ENCODE data around the gene THY1.
"Not testable (repeated sequence)": the region's sequence is repeated elsewhere in the genome, so short reads cannot be mapped to it uniquely, and the experiment has no call there.

Gene THY1

DNA sequence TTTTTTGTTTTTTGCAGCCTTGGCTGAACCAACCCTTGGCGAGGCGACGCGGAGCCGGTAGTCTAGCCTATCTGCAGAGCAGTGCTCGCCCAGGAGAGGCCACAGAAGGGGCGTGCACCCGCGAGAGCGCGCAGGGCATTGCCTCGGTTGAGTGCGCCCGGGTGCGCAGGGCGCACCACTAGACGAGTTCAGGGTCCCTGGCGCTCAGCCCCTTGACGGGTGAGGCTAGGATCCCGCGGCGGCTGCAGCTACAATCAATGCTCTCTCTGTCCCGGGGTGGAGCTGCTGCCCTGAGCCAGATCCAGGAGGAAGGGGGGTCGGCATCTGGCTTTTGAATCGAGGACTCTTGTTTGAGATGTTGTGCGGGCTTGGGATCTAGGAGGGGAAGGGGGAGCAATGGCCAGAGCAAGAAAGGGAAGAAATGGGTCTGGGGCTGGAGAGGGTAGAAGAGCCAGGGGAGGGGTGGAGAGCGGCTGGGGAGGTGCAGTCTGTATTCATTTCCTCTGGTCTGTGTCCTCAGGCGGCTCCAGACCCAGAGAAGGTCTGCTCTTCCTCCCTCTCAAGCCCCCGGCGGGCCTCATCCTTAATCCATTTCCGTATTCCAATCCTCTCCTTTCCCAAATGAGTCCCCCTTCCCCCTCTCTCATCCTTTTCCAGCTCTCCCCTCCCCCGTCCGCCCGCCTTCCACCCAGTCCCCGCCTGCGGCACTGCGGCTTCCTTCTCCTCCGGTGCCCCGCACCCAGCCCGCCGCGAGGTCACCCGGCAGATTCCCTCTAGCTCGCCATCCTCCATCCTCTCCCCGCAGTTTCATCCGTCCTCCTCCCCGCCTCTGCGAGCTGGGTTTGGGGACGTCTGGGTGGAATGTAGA, 797 bp downstream of the THY1 start:
- peak overlapping the region; percentile 81 for H3K4me3 ChIP-seq (ENCODE audit: low read length)
- no peak for DNase-seq (ENCODE audit: low read depth, low spot score)

DNA sequence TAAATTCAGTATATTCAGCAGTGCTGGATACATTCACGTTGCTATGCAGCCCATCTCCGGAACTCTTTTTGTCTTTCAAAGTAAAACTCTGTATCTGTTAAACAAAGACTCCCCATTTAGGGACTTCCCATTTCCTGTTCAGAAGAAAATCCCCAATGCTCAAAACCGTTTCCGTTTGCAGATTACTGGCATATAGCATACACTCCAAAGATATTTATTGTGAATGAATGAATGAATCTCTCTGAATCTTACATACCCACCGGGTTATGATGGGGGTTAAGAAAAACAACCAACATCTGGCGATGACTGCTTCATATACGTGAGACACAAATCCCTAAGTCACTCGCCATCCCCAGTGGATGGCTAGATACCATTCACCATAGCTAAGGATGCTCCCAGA, 1.6 kb downstream of the THY1 start:
- DNase-seq (ENCODE audit: low read depth, low spot score): no peak
- no peak overlapping the region for H3K4me3 ChIP-seq (ENCODE audit: low read length)

DNA sequence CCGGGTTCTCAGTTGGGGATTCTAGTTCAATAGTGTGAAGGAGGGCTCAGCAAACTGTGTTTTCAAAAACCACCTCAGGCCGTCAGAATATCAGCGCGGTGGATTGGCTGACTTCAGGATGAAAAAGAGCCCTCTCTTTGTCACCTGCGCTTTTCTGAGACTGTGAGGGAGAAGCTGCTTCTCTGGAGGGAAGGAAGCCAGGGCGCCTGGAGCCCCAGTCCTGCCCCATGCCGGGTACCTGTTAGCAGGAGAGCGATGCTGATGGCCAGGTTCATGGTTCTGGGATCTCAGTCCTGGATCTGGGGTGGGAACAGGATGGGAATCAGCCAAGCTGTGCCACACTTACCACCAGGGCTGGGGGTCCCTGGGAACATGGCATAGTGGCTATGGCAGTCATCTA, 2.3 kb downstream of the THY1 start:
- DNase-seq (ENCODE audit: low read depth, low spot score): no peak
- H3K4me3 ChIP-seq (ENCODE audit: low read length): no peak overlapping the region

DNA sequence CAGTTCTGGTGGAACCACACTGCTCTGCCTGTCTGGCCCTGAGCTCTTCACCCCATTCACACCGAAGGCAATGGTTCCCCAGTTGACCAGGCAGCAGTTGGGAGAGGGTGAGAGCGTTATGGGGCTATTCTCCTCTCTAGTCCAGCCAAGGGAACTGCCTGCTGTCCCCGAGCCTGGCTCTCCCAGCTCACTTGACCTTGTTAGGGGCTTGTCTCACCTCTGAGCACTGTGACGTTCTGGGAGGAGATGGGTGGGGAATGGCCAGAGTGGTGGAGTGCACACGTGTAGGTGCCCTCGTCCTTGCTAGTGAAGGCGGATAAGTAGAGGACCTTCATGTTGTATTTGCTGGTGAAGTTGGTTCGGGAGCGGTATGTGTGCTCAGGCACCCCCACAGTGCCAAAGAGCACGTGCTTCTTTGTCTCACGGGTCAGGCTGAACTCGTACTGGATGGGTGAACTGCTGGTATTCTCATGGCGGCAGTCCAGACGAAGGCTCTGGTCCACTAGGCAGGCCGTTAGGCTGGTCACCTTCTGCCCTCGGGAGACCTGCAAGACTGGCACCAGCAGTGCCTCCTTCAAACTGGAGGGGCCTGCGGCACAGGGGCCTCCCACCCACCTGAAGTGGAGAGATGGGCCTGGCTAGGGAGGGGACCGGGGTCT, 3.0 kb downstream of the THY1 start:
- no peak overlapping the region for H3K4me3 ChIP-seq (ENCODE audit: low read length)
- DNase-seq (ENCODE audit: low read depth, low spot score): no peak

DNA sequence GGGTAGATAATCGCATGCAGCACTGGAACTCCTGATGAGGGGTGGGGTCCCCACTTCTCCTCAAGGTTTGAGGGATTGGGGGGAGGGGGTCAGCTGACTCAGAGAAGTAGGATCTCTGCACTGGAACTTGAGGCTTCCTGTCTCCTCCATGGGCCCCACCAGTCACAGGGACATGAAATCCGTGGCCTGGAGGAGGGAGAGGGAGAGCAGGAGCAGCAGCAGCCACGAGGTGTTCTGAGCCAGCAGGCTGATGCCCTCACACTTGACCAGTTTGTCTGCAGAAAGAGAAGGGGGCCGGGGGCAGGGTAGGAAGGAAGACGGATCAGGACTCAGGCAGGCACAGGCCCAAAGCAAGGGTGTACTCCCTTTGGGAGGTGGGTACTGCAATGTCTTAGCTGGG, 3.7 kb downstream of the THY1 start:
- no peak overlapping the region for H3K4me3 ChIP-seq (ENCODE audit: low read length)
- no peak for DNase-seq (ENCODE audit: low read depth, low spot score)

DNA sequence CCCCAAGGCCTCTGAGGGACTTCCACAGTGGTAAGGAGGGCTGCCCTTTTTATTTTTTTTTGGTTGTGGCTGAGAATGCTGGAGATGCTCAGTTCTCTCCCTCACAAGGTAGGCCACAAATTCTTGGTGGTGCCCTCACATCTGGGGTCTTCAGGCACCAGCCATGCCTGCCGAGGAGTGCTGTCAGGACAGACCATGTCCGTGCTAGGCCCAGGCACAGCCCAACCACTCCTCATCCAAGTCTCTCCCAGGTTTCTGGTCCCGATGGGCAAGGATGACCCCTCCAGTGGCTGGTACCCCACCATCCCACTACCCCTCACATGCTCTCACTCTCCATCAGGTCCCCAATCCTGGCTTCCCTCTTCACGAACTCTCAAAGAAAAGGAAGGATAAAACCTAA, 4.2 kb downstream of the THY1 start:
- DNase-seq (ENCODE audit: low read depth, low spot score): no peak
- H3K4me3 ChIP-seq (ENCODE audit: low read length): no peak overlapping the region

DNA sequence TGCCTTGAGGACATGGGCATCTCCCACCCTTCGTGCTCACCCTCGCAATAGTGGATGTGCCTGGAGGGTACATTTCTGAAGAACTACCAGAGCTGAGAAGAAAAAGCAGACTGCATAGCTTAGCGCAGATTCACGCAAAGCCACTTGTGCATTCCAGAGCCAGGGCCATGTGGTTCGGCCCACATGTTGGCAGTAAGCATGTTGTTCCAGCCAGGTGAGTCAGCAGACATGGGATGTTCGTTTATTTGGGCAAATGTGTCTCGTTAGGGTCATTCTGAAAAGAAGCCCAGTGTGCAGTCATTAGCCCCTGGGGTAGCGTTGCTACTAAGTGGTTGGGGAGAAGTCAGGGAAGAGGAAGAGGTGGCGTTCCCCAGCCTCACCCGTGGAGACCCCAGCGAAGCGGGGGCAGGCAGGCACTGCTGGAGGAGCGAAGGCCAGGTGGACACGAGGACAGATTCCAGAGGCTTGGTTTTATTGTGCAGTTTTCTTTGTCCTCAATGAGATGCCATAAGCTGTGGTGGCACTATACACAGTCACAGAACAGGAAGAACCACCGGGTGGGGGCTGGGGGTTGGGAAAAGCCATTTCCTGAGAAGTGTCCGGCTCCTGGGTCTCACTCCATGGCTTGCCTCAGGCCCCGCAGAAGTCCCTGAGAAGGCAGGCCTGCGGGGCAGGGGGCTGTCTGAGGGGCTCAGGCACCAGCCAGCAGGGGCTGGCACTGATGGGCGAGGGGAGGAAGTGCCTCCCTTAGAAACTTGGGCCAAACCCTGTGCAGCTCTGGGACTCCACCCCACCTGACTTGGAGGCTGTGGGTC, 5.0 kb downstream of the THY1 start:
- DNase-seq (ENCODE audit: low read depth, low spot score): no peak
- no peak overlapping the region for H3K4me3 ChIP-seq (ENCODE audit: low read length)

DNA sequence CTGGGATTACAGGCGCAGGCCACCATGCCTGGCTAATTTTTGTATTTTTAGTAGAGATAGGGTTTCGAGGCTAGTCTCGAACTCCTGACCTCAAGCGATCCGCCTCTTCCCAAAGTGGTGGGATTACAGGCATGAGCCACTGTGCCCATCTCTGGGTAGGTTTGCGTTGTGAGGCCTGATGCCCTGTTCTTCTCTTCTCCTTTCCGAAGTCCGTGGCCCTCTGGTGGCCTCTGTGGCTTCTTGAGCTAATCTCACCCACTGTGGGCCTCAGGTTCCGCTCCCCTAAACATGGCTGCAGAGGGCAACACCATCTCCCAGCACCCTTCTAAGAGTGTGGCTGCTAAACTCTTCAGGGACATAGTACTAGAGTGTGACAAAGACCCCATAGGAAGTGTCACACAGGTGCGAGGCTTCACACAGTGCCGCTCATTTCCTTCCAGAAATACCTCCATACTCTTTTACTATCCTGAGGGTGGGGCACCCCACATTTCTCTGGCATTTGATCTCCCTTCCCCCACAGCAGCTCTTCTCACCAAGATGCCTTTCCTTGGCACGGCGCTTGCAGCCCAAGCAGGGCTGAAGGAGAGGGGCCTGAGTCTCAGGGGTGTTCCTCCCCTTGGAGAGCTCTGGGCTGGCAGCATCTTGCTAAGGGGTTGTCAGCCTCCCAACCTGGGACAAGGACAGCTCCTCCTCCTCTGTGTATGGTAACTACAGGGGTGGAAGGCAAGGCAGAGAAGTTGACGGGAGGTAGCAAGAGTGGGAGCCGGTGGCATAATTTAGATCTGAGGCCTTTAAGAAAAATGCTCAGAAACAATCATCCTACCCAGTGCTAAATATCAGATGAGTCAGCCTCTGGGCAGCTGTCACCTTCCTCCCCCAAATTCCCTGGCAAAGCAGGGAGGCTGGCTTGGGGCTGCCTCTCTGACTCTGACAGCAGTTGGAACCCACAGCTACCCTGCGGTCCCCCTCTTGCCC, 6.1 kb downstream of the THY1 start:
- H3K4me3 ChIP-seq (ENCODE audit: low read length): no peak overlapping the region
- no peak for DNase-seq (ENCODE audit: low read depth, low spot score)

DNA sequence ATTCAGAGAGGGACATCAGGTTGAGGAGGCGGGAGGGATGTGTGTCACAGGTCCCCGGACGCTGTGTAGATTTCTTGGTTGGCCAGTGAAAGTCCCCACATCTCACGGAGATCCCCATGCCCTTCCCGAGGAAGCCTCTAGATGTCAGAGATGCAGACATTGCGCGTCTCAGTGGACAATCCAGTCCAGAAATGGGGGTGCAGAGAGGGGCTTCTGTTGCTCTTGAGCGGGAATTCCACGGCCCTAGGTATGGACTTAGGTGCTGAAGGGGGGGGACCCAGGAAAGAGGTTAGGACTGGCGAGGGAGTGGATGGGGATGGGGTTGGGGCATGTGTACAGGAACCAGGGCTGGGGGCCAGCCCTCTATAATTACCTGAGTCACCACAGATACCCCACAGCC, 7.0 kb downstream of the THY1 start:
- no peak for DNase-seq (ENCODE audit: low read depth, low spot score)
- no peak overlapping the region for H3K4me3 ChIP-seq (ENCODE audit: low read length)

DNA sequence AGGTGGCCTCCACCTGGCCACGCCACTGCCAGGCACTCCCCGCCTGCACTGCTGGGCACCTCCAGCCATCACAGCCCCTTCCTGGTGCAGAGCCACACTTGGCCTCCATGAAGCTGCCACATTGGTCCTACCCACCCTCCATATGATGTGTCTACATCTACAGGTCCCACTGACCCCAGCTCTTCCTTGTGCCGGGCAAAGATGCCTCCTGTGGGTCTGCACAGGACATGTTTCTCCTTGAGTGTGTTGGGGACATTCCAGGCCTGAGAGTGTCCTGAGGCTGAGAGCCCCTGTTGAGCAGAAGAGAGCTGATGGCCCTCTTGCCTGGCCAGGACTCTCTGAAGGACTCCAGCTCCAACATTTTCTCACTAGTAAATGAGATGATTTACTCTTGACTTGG, 7.5 kb downstream of the THY1 start:
- H3K4me3 ChIP-seq (ENCODE audit: low read length): no peak overlapping the region
- no peak for DNase-seq (ENCODE audit: low read depth, low spot score)

DNA sequence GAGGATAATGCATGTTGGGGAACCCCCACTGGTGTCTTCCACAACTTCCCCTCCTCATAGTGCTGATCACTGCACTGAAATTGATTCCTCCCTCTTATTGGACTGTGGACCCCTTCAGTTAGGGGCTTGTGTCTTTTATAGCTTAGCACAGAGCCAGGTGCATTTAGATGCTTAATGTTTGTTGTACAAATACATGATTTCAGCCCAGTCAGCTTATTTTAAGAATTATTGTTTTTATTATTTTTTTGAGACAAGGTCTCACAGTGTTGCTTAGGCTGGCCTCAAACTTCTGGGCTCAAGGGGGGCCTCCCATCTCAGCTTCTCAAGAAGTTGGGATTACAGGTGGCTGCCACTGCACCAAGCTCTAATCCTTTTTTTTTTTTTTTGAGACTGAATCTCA, 8.2 kb downstream of the THY1 start:
- DNase-seq (ENCODE audit: low read depth, low spot score): no peak

DNA sequence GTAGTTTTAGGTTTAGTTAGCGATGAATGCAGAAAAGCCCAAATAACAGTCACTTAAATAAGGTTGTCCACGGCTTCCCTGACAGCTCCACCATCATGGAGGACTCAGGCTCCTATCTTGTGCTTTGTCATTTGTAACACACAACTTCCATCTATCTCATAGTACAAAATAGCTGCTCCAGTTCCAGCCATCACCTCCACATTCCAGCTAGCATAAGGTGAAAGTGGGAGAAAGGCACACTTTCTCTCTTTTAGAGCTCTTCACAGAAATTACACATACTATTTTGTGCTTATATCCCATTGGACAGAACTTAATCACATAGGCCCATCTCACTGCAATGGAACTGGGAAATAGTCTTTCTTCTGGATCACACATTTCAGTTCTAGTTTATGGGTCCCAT, 8.7 kb downstream of the THY1 start:
- no peak for DNase-seq (ENCODE audit: low read depth, low spot score)

More for the DNA sequence above, 8.2 kb downstream of the THY1 start:
- no peak overlapping the region for H3K4me3 ChIP-seq (ENCODE audit: low read length)

DNA sequence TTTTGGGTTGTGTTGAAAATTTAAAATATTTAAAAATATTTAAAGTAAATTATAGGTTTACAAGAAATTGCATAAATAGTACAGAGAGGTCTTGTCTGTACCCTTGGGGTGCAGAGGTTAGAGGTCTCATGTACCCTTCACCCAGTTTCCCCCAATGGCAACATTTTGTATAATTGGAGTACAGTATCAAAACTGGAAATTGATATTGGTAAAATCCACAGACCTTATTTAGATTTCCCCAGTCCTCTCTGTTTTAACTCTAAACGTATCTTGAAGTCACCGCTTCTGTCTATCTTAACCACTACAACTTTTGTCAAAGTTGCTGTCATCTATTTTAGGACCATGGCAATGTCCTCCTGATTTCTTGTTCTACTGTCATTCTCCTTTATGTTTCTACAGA, 10.9 kb downstream of the THY1 start:
- H3K4me3 ChIP-seq (ENCODE audit: low read length): no peak overlapping the region

More for the DNA sequence above, 8.7 kb downstream of the THY1 start:
- H3K4me3 ChIP-seq (ENCODE audit: low read length): no peak overlapping the region

DNA sequence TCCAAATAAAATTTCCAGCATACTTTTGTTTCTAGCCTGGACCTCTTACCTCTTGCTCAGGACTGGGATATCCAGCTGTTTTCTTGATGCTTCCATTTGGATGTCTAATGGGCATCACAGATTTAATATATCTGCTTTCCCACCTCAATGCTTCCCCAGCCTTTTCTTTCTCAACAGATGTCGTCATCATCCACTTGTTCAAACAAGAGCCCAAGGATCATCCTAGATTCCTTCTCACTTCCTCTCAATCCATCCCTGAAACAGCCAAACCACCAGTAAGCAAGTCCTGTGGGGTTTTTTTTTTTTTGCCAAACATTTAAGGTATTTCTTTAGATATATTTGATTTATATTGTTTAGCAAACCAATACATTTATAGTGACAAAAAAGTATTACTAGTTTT, 12.5 kb downstream of the THY1 start:
- no peak overlapping the region for H3K4me3 ChIP-seq (ENCODE audit: low read length)
- DNase-seq (ENCODE audit: low read depth, low spot score): no peak

More for the DNA sequence above, 10.9 kb downstream of the THY1 start:
- DNase-seq (ENCODE audit: low read depth, low spot score): no peak

DNA sequence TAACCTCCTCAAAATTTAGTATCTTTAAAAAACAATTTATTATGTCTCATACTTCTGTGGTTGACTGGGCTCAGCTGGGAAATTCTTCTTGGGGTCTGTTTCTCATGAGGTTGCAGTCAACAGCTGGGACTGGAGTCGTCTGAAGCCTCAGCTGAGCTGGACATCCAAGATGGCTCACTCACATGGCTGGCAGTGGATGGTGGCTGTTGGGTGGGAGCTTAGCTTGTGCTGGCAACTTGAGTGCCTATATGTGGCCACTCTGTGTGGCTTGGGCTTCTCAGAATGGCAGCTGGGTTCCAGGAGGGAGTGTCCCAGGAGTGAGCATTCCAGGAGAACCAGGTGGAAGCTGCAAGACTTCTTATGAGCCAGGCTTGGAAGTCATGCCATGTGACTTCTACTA, 13.2 kb downstream of the THY1 start:
- DNase-seq (ENCODE audit: low read depth, low spot score): no peak
- H3K4me3 ChIP-seq (ENCODE audit: low read length): no peak overlapping the region

DNA sequence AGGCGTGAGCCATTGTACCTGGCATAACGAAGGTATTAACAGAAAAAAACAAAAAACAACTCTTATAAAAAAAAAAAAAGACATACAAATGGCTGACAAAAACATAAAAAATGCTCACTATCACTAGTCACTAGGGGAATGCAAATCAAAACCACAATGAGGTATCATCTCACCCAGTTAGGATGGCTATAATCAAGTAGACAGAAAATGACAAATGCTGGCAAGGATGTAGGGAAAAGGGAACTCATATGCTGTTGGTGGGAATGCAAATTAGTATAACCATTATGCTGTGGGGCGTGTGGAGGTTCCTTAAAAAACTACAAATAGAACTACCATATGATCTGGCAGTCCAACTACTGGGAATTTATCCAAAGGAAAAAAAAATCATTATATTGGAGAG, 17.0 kb downstream of the THY1 start:
- H3K4me3 ChIP-seq (ENCODE audit: low read length): no peak overlapping the region
- DNase-seq (ENCODE audit: low read depth, low spot score): no peak

DNA sequence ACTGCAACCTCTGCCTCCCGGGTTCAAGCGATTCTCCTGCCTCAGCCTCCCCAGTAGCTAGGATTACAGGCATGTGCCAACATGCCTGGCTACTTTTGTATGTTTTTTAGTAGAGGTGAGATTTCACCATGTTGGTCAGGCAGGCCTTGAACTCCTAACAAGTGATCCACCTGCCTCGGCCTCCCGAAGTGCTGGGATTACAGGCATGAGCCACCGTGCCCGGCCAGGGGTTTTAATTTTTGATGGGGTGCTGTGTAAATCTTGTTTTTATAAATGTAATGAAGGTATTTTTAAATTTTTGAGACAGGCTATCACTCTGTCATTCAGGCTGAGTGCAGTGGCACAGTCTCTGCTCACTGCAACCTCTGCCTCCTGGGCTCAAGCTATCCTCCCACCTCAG, 17.5 kb downstream of the THY1 start:
- DNase-seq (ENCODE audit: low read depth, low spot score); H3K4me3 ChIP-seq (ENCODE audit: low read length): not testable (repeated sequence)

DNA sequence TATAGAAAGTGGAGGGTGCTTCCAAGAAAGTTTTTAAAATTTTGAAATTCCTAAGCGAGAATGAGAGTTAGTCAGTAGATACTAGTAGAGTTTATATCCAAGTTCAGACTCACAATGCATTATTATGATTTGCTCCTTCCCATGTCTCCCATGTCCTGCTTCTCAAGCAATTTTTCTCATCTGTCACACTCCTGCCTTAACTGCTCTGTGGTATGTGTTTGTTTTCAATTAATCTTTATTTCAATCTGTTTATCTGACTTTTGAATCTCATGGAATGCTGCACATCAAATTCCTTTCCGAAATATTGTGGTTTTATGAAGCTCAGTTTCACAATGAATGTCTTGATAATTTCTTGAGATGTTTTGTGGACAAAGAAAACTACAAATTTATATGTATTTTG, 18.1 kb downstream of the THY1 start:
- no peak for DNase-seq (ENCODE audit: low read depth, low spot score)
- H3K4me3 ChIP-seq (ENCODE audit: low read length): no peak overlapping the region

DNA sequence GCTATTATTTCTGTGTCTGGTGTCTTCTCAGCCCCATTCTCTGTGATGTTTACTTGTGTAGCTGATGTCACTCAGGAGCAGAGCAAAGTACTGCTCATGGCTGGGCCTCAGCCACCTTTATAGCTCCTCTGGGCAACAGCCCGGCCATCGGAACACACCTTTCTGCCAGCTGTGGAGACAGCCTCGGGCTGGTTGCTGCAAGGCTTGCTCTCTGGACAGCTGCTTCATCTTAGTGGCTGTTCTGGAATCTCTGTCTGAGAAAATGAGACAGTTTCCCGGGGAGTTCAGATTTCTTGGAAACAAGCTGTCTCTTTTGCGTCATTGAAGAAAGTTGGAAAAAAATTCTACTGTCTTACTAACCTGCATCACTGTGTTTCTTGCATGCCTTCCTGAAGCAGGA, 20.0 kb downstream of the THY1 start:
- no peak overlapping the region for H3K4me3 ChIP-seq (ENCODE audit: low read length)
- no peak for DNase-seq (ENCODE audit: low read depth, low spot score)
